Epithelial cell of proximal tubule (primary cell): Measurements from ENCODE around the gene PRKN. TPM values are rescaled to one million over a fixed set of nuclear protein-coding genes. Genes with fewer than 3 reads are reported as not detected.

Experiments used
- DNase-seq: peaks from one replicate; pipeline ENCODE4 v3.0.0-alpha.2; 2011; ENCODE audit warnings: low read depth
- H3K4me3 ChIP-seq: 2 replicates; pipeline ENCODE4 v1.5.1; 2011; ENCODE audit warnings: low read depth, mild to moderate bottlenecking, low read length
- total RNA-seq: library from RNA; depleted of rRNA; stranded (reverse); fragments of >200 nt; gene quantifications from 2 replicates; pipeline ENCODE4 v1.2.3, GENCODE V29; 2015
- TF ChIP-seq, protein P1 (sequence below): conservative IDR thresholded peaks from 2 replicates; pipeline ENCODE4 v1.5.1; 2012; ENCODE audit warnings: low read depth, mild to moderate bottlenecking, low read length

Gene PRKN
- total RNA-seq, 1 donor from 2014 or later, result 0.58 TPM

DNA sequence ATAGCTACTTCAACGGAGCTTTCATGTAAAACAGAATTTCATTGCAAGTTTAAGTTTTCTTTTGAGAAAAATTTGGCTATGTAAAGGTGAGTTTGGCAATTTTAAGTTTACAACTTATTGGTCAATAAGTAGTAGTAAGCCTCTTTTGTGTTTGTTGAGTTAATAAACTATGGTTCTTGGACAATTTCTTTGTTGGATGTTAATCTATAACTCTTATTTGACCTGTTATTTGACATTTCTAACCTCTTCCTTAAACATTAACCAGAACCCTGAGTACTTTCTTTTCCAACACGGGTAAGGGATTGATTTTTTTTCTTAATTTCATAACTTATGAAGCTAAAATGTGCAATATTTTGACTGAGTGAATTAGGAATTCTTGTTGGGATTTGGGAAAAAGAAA lies 354.4 kb downstream of the PRKN start:
- DNase-seq, result no peak
- H3K4me3 ChIP-seq, result no peak overlapping the region
- TF ChIP-seq, protein P1, sequence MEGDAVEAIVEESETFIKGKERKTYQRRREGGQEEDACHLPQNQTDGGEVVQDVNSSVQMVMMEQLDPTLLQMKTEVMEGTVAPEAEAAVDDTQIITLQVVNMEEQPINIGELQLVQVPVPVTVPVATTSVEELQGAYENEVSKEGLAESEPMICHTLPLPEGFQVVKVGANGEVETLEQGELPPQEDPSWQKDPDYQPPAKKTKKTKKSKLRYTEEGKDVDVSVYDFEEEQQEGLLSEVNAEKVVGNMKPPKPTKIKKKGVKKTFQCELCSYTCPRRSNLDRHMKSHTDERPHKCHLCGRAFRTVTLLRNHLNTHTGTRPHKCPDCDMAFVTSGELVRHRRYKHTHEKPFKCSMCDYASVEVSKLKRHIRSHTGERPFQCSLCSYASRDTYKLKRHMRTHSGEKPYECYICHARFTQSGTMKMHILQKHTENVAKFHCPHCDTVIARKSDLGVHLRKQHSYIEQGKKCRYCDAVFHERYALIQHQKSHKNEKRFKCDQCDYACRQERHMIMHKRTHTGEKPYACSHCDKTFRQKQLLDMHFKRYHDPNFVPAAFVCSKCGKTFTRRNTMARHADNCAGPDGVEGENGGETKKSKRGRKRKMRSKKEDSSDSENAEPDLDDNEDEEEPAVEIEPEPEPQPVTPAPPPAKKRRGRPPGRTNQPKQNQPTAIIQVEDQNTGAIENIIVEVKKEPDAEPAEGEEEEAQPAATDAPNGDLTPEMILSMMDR, result no peak

DNA sequence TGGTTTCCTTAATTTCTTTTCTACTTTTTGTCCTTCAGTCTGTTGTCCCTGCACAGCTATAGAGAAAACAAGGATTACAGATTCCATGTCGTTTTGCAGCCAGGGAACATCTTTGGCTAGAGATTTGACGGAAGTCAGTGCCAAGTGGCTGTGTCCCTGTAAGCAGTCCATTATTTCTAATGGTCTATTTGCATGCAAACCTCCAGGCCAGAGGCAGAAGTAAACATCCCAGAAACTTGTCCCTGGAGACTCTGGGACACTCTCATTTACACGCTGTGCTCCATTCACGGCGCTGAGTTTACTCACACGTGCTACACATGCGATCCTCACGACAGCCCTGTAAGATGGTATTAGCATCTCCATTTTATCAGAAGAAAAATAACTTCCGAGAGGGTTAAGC lies 355.5 kb downstream of the PRKN start:
- no peak for DNase-seq
- TF ChIP-seq, protein P1, result no peak
- H3K4me3 ChIP-seq, result no peak overlapping the region

DNA sequence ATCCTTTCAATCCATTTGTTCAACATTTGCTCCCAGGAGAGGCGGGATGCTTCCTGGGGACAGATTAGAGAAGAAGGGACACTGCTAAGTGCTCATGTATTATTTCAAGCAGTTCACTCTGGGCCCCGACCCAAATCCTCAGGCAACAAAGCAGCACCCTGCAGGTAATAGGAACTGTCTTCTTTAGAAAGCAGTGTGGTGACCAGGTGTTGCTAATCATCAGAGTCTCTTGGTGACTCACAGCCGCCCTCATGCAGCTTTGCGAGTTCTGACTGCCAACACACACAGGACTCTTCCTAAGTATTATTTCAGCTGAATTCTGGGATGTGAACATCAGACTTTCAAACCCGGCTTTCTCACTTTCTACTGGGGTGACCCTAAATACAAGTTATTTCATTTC lies 356.4 kb downstream of the PRKN start:
- no peak for DNase-seq

DNA sequence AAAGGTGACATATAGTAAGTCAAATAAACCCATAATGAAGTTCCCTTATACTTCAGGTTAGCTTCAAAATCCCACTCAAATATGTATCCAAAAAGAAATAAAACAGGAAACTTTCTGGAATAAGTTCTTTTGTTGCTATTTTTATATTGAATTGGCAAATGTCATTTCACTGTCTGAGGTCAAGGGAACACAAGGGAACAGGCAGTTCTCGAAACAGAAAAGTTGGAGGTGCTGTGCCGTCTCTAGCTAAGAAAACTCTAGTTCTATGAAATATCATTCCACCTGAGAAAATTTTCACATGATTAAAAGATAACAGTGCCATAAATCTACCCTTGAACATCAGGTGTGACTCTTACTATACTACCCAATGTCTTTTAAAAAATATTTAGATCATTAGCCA lies 358.5 kb downstream of the PRKN start:
- no peak overlapping the region for H3K4me3 ChIP-seq
- TF ChIP-seq, protein P1, result no peak
- no peak for DNase-seq

More for the DNA sequence above, 356.4 kb downstream of the PRKN start:
- TF ChIP-seq, protein P1, result no peak
- no peak overlapping the region for H3K4me3 ChIP-seq

DNA sequence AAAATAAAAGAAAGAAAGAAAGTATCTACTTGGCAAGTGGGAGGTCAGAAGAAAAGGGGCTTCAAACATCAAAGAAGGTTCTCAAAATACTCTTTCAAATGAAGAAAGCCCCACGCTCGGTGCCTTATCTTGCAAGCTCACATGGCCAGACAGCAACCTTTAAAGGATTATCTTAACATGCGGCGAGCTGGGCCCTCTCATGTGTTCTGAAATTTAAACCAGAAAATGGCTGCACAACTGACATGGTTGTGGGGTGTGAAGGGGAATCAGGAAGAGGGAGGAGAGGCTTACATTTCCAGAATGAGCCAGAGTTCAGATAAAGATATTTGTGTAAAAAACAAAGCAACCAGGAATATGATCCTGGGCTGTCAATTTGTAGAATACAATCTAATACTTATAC lies 363.1 kb downstream of the PRKN start:
- DNase-seq, result no peak
- no peak overlapping the region for H3K4me3 ChIP-seq
- TF ChIP-seq, protein P1, result no peak

DNA sequence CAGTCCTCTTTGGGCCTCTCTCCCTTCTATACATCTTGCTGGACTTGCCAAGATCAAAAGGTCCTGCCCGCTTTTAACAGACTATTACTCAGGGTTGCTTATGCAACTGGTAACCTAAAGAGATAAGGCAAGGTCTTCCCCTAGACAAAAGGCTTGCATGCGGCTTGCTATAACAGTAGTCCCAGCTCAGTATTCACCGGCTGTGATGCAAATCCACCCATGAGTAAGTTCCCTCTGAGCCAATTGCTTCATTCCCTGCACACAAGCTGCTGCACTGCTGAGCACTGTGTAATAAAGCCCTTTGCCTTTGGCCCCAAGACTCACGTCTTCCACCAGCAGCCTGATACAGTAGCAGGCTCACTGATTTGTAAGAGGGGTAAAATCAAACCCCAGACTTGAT lies 363.8 kb downstream of the PRKN start:
- DNase-seq, result no peak
- H3K4me3 ChIP-seq, result no peak overlapping the region
- TF ChIP-seq, protein P1, result no peak

DNA sequence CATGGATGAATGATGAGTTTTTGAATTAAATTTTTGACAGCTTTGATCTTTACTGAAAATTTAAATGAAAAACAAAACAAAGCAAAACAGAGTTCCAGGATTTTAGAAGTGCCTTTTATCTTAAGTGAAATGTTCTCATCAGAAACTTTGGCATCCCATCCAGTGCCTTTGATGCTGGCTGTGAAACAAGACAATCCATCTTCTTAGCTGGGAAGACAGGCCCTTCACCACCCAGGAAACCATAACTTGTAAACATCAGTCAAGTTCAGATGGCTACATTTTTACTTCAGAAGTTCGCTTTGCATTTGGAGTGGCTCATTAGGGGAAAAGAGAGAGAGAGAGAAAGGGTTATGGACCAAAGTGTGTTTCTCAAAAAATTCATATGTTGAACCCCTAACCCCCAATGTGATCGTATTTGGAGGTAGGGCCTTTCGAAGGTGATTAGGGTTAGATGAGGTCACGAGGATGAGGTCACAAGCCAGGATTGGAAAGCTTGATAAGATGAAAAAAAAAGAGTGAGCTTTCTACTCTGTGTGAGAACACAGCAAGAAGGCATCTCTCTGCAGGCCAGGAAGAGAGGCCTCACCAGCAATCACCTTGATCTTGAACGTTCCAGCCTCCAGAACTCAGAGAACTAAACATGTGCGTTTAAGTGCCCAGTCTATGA lies 366.5 kb downstream of the PRKN start:
- H3K4me3 ChIP-seq, result no peak overlapping the region
- DNase-seq, result no peak
- TF ChIP-seq, protein P1, result no peak
